Measurements from ENCODE around the gene RRP12. TPM values are rescaled to one million over a fixed set of nuclear protein-coding genes. Genes with fewer than 3 reads are reported as not detected.
A peak's percentile ranks its signal among the peaks of the same experiment; 100 is the strongest.

Gene RRP12
- total RNA-seq, 1 experiment from 2014 or later = 86.7 TPM

DNA sequence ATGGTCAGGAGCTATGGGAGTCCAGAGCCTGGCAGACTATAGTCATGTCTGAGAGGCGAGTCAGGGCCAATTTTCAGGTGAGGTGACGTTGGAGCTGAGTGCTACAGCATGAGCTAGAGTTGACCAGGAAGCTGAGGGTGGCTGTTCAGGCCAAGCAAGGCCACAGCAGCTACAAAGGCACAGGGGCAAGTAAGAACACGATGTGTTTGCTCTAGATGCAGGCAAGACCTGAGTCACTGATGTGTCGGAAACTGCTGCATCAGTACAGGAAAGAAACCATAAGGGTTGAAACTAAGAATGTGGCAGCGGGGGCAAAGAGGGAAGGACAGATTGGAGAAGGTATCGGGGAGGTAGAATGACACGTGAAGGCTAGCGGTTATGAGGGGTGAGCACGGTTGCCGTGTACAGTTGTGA is 11.8 kb upstream of the RRP12 start:
- intact Hi-C loops (cut with micrococcal nuclease) = no loop called here
- BruUV-seq (replicated peaks) = no TSS peak
- CTCF ChIA-PET = interaction anchor here (0.7 to 3.0 kb wide), 7 partner anchors 10 to 134 kb away, joined by 3 to 16 read pairs (median 4); partner anchors contain the start of gene RRP12
- peak; percentile 84 for DNase-seq (ENCODE audit: unreplicated experiment)
- Mint-ChIP-seq H3K27me3 (ENCODE audit: insufficient read depth, unreplicated experiment) (no peaks in the 10 kb centered on the region), H3K4me3 (ENCODE audit: unreplicated experiment) (peak overlapping the region; percentile 13), H3K27ac (ENCODE audit: low read depth, unreplicated experiment) (peak overlapping the region; percentile 92), H3K4me1 (ENCODE audit: insufficient read depth, unreplicated experiment) (peaks cover 8% of the 10 kb centered on the region), H3K36me3 (ENCODE audit: insufficient read depth, unreplicated experiment) (no peaks in the 10 kb centered on the region), H3K9me3 (ENCODE audit: unreplicated experiment) (no peaks in the 10 kb centered on the region)
- POLR2A ChIA-PET = interaction anchor here (0.6 to 5.0 kb wide), 12 partner anchors 9 to 302 kb away, joined by 3 to 46 read pairs (median 4); partner anchors contain the start of genes ANKRD2, AVPI1 and RRP12
- TF ChIP-seq CTCF (IDR thresholded peaks at IDR 0.05; ENCODE audit: unreplicated experiment) = no peak

- intact Hi-C loops (cut with micrococcal nuclease) = no loop called here
- no TSS peak for BruUV-seq (replicated peaks)
- Mint-ChIP-seq H3K4me1 (ENCODE audit: insufficient read depth, unreplicated experiment) (peaks cover 8% of the 10 kb centered on the region), H3K36me3 (ENCODE audit: insufficient read depth, unreplicated experiment) (no peaks in the 10 kb centered on the region), H3K27me3 (ENCODE audit: insufficient read depth, unreplicated experiment) (no peaks in the 10 kb centered on the region), H3K9me3 (ENCODE audit: unreplicated experiment) (no peaks in the 10 kb centered on the region), H3K4me3 (ENCODE audit: unreplicated experiment) (no peak overlapping the region), H3K27ac (ENCODE audit: low read depth, unreplicated experiment) (no peak overlapping the region)
- TF ChIP-seq CTCF (IDR thresholded peaks at IDR 0.05; ENCODE audit: unreplicated experiment) = no peak
- no peak for DNase-seq (ENCODE audit: unreplicated experiment)
- ChIA-PET POLR2A (interaction anchor here (1.0 to 5.0 kb wide), 3 partner anchors 10 to 32 kb away, joined by 5 to 46 read pairs (median 5); partner anchors contain the start of gene RRP12), CTCF (interaction anchor here (0.6 to 3.0 kb wide), 10 partner anchors 8 to 567 kb away, joined by 3 to 16 read pairs (median 4); partner anchors contain the start of genes ANKRD2 and RRP12)
Observed at GRCh38 chr10:97411406-97411805, 10.3 kb upstream of the RRP12 start.

- ChIA-PET CTCF (interaction anchor here (0.6 to 2.7 kb wide), 13 partner anchors 12 to 771 kb away, joined by 3 to 16 read pairs (median 4); no protein-coding TSS in a partner anchor), POLR2A (interaction anchor here (1.2 to 2.1 kb wide), 3 partner anchors 16 to 36 kb away, joined by 4 to 7 read pairs (median 5); no protein-coding TSS in a partner anchor)
- Mint-ChIP-seq H3K27ac (ENCODE audit: low read depth, unreplicated experiment) (no peak overlapping the region), H3K27me3 (ENCODE audit: insufficient read depth, unreplicated experiment) (no peaks in the 10 kb centered on the region), H3K36me3 (ENCODE audit: insufficient read depth, unreplicated experiment) (no peaks in the 10 kb centered on the region), H3K9me3 (ENCODE audit: unreplicated experiment) (no peaks in the 10 kb centered on the region), H3K4me3 (ENCODE audit: unreplicated experiment) (no peak overlapping the region), H3K4me1 (ENCODE audit: insufficient read depth, unreplicated experiment) (peaks cover 8% of the 10 kb centered on the region)
- DNase-seq (ENCODE audit: unreplicated experiment) = no peak
- intact Hi-C loops (cut with micrococcal nuclease) = no loop called here
- TF ChIP-seq CTCF (IDR thresholded peaks at IDR 0.05; ENCODE audit: unreplicated experiment) = no peak
- BruUV-seq (replicated peaks) = no TSS peak
Observed at GRCh38 chr10:97408496-97408992, 7.4 kb upstream of the RRP12 start.

DNA sequence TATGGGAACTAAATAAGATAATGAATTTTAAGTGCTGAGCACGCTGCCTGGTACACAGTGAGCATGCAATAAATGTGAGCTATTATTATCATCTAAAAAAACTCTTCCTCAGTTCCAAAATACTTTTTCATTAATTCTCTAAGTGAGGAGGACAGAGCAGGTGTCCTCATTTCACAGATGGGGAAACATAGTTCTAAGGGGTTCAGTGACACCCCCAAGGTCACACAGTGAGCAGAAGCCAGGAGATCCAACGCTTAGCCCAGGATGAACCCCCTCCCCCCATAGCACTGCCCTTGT is 6.8 kb upstream of the RRP12 start:
- DNase-seq (ENCODE audit: unreplicated experiment) = no peak
- intact Hi-C loops (cut with micrococcal nuclease) = loop anchor here (1.0 kb wide), 4 partner anchors 17 to 204 kb away; partner anchors contain the start of genes EXOSC1 and ZDHHC16
- CTCF ChIA-PET = interaction anchor here (0.7 to 2.7 kb wide), 16 partner anchors 12 to 262 kb away, joined by 3 to 16 read pairs (median 4); no protein-coding TSS in a partner anchor
- Mint-ChIP-seq H3K4me1 (ENCODE audit: insufficient read depth, unreplicated experiment) (peaks cover 4% of the 10 kb centered on the region), H3K27ac (ENCODE audit: low read depth, unreplicated experiment) (no peak overlapping the region), H3K36me3 (ENCODE audit: insufficient read depth, unreplicated experiment) (peaks cover 3% of the 10 kb centered on the region), H3K9me3 (ENCODE audit: unreplicated experiment) (no peaks in the 10 kb centered on the region), H3K27me3 (ENCODE audit: insufficient read depth, unreplicated experiment) (no peaks in the 10 kb centered on the region), H3K4me3 (ENCODE audit: unreplicated experiment) (no peak overlapping the region)
- TF ChIP-seq CTCF (IDR thresholded peaks at IDR 0.05; ENCODE audit: unreplicated experiment) = no peak
- POLR2A ChIA-PET = interaction anchor here (0.6 to 2.1 kb wide), 4 partner anchors 14 to 37 kb away, joined by 3 to 7 read pairs (median 4); no protein-coding TSS in a partner anchor
- no TSS peak for BruUV-seq (replicated peaks)

All from MCF 10A (cell line).